ENCODE measurements around the gene CHST8.

DNA sequence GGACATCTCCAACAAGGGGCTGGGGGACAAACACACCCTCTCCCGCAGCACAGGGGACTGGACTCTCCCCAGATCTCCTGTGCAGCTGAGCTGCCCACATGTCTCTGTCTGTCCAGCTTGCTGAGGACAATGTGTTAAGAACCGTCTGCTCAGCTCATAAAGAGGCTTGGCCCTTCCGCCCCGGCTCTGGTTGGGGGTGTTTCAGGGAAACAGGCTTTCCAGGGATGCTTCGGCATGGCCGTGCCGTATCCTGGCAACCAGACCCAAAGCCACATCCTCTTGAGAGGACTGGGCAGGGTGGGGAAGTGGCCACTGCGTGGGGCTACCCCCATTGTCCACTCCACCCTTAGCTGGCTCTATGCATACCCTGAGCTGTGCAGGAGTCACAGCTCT lies 41.1 kb upstream of the CHST8 start:
- TF ChIP-seq BHLHE40 (IDR thresholded peaks at IDR 0.05; ENCODE audit: borderline replicate concordance) (no peak), FOXK2 (IDR thresholded peaks at IDR 0.05) (no peak), ZNF384 (IDR thresholded peaks at IDR 0.05) (no peak)
